DMS53 (cell line): ENCODE measurements around the gene ZNF484.
"Not testable (repeated sequence)": the region's sequence is repeated elsewhere in the genome, so short reads cannot be mapped to it uniquely, and the experiment has no call there.

Experiments used
- DNase-seq: peaks from one replicate; lab custom pipeline; 2025; lab: John Stamatoyannopoulos, UW

ZNF484 gene

DNA sequence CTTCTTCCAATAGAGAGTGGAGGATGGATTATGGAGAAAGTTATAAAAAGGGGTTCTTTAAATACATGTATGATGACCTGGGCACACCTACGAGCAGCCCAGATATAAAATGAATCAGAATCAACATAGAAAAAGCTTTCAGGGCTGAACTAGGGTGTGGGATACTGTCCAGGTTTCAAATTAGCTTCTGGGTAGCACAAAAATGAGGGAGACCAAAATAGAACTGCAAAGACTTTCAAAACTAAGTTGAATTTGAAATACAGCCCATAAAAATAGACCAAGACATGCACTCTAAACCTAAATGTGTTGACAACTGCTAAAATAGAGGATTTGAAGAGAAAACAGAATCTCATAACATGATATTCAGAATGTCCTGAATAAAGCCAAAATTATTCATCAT, 17.0 kb downstream of the ZNF484 start:
- no peak for DNase-seq

DNA sequence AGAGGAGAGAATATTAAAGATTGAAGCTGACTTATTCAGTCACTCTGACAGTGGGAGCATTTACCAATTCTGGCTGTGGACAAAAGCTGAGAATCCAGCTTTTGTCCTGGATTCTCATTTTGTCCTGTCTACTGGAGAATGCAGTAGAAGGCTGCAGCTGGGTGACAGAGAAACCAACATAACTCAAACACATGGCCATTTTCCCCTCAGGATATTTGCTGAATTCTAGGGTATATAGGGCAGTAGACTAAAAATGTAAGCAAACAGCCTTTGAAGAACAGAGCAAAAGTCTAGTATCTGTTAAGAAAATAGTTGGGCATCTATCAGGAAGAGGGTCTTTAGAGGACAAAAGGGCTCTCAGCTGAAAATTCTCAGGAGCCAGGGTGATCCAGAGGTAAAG, 20.6 kb downstream of the ZNF484 start:
- DNase-seq, result no peak

DNA sequence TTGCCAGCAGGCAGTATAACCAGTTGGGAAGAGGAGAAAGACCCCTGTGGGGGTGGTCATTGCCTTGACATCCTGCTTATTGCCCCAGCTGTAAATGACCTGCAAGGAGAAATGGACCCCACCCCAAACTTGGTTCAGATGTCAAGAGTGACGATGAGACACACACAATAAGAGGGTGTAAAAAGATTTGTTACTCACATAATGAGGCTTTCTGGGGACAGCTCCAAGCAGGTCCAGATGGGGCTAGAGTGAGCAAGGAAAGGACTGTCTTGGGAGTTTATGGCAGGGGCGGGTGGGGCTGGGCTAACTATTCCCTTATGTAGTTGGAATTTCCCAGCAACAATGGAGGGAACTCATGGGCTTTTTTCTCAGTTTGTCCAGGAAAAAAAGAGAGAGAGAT, 24.1 kb downstream of the ZNF484 start:
- DNase-seq, result no peak

DNA sequence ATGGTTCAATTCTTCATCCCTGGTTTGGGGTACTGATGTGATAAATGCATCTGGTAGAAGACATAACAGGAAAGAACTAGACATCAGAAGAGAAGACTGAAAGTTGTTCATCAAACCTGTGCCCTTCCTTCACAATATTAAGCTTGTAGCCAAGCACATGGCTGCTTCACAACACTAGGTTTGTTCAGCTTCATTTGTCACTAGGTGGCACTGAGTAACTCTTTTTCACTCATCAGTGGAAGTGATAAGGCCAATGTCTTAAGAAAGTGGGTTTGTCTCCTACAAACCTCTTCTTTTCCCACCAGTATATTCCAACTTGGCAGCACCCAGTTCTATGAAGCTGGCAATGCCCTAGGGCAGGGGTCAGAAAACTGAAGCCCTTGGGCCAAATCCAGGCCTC, 26.9 kb downstream of the ZNF484 start:
- DNase-seq, result no peak

DNA sequence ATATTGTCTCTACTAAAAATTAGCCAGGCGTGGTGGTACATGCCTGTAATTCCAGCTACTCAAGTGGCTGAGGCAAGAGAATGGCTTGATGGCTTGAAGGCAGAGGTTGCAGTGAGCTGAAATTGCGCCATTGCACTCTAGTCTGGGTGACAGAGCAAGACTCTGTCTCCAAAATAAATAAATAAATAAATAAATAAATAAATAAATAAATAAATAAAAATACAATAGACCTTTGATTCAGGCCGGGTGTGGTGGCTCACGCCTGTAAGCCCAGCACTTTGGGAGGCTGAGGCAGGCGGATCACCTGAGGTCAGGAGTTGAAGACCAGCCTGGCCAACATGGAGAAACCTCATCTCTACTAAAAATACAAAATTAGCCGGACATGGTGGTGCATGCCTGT, 29.1 kb downstream of the ZNF484 start:
- not testable (repeated sequence) for DNase-seq

DNA sequence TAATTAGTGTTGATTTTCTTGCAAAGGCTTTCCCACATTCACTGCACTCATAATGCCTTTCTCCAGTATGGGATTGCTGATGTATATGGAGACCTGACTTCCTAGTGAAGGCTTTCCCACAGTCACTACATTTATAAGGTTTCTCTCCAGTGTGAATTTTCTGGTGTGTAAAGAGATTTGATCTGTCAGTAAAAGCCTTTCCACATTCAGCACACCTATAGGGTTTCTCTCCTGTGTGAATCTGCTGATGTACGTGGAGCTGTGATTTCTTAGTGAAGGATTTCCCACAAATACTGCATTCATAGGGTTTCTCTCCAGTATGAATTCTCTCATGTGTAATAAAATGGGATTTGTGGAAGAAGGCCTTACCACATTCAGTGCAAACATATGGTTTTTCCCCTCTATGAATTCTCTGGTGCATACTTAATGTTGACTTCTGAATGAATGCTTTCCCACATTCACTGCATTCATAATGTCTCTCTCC, 31.1 kb downstream of the ZNF484 start:
- DNase-seq, result peak; percentile 2

DNA sequence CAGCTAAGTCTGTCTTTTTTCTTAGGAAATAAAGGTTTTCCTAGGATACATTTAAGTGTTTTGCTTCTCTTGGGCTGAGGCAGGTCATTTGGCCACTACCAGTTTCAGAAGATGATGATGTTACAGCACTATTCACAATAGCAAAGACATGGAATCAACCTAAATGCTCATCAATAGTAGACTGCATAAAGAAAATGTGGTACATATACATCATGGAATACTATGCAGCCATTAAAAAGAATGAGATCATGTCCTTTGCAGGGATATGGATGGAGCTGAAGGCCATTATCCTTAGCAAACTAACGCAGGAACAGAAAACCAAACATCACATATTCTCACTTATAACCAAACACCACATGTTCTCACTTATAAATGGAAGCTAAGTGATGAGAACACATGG, 39.4 kb downstream of the ZNF484 start:
- not testable (repeated sequence) for DNase-seq

DNA sequence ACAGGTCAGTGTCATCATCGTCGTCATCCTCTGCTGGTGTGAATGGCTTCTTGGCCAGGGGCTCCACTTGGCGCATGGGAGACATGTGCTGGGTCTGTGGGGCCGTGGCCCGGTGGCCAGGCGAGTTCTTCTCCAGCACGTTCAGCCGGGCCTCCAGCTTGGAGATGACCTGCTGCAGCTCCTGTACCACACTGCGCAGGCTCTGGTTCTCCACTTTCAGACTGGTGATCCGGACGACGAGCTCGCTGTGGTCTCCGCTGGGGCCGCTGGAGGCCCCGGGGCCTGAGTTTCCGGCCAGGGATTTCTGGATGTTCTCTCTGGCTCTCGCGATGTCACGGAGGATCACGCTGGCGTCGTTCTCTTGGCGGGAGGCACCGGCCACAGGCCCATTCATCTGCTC, 40.6 kb downstream of the ZNF484 start:
- DNase-seq, result no peak

DNA sequence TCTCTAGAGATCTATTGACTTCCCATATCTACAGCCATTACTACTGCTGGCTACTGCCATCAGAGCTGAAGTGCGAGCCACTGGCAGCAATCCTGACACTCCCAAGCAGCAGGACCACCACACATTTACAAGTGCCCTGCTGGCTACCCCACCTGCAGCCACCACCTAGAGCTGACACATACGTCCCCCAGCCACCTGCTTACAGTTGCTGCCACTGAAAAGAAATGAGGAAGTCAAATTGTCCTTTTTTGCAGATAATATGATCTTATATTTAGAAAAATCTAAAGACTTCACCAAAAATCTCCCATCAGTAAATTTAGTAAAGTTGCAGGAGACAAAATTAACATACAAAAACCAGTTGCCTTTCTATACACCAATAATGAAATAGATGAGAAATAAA, 48.4 kb downstream of the ZNF484 start:
- DNase-seq, result no peak

DNA sequence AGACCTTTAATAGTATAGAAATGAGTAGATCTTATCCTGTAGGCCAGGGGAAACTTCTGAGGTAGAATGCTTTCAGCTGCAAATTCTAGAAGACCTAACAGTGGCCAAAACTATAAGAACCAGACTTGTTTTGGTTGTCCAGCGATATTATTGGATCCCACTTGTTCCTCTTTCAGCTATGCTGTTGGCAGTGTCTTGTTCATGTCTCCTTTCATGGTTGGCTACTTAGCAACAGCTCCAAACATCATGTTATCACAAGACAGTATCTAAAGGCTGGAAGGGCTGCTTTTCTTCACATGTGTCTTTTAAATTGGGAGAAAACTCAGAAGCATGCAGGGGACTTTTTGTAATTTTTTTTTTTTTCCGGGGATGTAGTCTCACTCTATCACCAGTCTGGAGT, 52.8 kb downstream of the ZNF484 start:
- not testable (repeated sequence) for DNase-seq

DNA sequence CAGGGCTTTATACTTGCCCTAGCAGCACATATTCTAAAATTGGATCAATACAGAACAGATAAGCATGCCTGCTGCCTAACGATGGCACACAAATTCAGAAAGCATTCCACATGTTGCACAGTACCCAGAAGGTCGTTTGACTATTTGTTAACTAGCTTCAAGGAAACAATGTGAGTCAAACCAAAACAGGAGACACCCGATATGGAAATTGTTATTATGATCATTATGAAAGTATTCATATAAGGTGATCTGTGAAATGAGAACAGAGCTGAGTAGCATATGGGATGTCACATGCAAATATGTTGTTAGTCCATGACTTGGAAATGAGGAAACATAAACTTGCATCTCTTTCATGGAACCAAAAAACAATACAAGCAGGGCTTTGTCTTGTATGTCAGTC, 56.9 kb downstream of the ZNF484 start:
- DNase-seq, result no peak

DNA sequence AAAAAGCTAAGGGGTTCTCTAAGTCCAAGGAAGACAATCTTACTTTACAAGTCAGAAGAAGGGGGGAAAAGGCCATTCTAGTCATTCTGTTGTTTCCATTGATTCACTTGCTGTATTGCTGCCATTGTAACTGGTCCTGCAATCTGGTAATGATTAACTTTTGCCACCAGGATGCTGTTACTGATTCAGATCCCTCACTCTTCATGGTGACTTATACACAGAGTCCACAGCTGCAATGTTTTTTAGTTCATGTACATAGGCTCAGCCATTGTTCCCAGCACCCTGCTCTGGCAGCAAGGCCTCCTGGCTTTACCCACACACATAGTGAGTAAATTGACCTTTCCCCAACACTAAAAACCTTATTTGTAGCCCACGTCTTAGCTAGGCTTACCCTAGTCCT, 57.9 kb downstream of the ZNF484 start:
- DNase-seq, result peak; percentile 80

DNA sequence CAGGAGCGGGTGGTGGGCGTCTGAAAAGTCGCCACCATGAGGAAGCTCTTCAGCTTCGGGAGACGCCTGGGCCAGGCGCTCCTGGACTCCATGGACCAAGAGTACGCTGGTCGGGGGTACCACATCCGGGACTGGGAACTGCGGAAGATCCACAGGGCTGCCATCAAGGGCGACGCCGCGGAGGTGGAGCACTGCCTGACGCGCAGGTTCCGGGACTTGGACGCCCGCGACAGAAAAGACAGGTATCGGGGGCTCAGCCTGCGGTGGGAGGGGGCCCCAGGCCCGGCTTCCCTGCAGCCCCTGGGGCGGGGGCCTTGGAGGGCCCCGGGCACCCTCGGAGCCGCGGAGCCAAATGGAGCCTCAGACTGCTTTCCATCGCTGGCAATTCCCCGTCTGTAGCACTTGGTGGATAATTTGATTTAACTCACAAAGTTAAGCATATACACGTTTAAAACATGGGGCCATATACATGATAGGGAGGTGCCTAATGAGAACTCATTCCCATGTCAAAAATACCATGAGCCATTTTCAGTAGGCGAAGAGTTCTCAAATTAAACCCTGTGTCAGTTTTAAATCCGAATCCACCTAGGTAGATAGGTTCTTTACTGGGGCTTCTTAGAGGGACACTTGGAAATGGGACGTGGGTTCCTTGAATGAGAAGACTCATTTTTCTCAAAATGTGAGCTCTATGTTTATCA, 68.1 kb downstream of the ZNF484 start:
- peak; percentile 51 for DNase-seq

DNA sequence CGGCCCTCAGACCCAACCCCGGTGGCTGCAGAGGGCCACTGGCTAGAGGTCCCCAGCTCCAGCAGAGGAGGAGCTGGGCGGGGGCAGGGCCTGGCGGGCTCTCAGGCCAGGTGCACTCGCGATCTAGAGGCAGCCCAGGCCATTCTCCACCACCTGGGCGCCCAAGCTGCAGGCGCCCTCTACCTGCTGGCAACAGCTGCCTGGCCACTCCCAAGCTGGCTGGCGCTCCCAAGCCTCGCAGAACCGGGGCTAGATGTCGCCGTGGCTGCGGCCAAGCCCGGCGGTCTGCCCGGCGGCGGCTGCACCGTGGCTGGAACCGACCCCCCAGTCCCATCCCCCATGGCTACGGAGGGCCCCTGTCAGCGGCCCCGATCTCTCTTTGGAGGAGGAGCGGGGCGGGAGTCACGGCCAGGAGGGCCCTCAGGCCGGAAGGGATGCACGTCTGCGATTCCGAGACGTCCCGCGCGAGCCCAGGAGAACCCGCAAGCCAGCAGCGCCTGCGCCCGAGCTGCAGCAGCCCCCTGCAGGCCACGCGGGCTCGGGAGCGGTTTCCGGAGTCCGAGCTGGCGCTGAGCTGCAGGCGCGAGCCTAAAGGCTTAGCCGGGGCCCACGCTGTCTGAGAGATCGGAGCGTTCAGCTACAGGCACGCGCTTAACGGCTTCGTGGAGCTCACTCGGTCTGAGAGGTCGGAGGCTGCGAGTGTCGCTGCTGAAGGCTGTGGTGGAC, 68.9 kb downstream of the ZNF484 start:
- peak; percentile 93 for DNase-seq

DNA sequence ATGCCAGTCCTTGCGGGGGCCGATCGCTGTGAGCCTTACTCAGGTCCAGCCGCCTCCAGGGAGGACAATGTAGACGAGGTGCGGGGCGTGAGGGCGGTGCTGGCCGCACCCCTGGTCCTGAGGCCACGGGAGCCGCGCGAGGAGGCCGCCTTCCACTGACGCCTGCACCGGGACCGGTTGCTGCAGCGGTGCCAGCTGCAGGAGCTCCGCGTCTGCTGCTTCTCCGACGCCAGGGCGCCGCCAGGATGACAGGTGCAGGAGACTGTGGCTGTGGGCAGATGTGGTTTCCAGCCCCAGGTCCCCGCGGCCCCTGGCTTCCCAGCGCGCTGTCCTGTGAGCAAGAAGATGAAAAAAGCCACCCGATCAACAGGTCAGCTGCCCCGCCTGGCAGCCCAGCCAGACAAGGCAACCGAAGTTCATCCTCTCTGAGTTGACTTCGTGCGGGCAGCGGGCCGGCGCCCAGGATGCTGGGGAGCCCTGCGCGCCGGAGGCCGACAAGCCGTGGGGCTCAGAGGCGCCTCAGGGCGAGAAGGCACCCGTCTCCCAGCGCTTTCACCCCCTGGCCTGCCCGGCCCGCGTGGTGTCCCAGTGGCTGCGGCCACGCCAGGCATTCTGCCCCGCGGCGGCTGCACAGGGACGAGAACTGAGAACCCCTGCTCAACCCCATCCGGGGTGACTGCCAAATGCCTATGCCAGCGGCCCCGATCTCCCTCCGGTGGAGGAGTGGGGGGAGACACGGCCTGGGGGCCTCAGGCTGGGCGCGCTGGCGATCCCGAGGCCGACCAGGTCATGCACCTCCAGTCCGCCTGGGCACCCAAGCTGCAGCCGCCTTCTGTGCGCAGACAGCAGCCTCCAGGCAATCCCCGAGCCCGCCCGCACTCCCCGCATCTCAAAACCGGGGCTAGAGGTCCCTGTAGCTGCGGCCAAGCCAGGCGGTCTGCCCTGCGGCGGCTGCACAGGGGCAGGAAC, 69.8 kb downstream of the ZNF484 start:
- peak; percentile 69 for DNase-seq

DNA sequence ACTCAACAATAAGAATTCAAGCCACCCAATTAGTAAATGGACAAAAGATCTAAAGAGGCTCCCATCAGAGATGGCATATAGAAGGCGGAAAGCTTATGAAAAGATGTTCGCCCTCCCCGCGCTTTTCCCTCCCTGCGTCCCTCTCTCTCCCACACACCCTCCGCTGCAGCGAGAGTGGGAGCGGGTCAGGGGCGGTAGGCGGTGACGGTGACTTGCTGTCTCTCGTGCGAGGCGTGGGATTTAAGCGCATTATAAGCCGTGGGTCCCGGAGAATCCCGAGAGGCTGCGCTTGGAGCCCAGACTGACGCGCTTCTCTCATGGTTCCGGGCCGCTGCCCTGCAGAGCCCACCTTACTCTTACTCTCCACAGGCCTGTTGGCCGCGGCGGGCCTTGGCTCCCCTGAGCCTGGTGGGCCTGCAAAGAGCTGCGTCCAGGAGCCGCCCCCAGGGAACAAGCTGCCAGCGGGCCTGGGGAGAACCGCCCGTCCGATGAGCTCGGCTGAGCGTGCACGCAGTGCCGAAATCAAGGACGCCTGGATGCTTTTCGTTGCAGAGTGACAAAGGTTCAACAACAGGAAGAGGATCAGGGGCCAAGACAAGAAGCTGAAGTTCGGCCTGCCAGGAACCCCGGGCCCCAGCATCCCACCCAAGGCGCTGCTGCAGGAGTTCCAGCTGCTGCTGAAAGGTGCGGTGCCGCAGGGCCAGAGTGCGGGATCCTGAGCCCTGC, 70.6 kb downstream of the ZNF484 start:
- DNase-seq, result peak; percentile 52

DNA sequence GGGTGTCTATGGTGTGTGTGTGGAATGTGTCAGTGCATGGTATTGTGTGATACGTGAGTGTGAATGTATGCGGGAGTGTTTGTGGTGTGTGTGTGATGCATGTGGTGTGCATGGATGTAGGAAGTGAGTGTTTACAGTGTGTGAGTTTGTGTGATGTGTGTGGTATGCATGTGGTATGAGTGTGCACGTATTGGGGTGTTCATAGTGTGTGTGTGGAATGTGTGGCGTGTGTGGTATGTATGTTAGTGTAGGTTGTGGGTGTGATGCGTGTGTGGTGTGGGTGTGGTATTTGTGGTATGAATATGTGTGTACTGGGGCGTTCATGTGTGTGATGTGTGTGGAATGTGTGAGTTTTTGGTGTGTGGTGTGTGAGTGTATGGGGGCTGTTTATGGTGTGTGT, 73.1 kb downstream of the ZNF484 start:
- DNase-seq, result no peak

DNA sequence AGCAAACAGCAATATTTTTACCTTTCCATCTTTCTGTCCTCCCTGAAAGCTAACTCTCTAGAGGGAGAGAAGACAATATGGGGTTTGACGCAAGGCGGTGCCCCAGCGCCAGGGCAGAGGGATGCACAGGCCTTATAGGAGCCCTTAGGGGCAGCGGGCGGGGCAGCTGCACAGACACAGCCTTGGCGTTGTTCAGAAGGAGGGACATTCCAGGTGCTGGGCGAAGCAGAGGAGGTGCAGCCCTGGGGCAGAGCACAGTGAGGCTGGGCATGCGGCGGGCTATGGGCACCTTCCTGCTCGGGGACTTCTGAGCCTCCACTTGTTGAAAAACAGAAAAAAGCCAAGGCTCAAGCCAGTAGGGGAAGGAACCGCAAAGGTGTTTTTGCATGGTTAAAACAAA, 79.5 kb downstream of the ZNF484 start:
- DNase-seq, result no peak

DNA sequence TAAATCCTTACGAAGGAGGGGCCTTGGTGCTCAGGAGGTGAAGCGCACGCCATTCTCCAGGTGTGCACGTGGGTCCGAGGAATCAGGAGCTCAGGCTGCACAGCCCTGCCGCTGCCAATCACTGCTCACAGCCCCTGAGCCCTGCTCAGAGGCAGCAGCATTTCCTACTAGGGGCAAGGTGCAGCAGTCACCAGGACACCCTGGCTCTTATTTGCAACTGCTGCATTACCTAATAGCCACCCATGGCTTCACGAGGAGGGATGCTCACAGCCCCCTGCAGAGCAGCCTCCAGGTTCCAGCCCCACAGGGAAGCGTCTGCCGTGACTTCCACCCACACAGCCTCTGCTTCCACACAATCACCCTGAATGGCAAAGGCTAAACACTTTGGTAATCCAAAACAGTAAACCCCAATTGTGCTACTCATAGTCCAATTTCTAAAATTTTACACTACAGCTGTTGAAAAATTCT, 81.5 kb downstream of the ZNF484 start:
- not testable (repeated sequence) for DNase-seq

DNA sequence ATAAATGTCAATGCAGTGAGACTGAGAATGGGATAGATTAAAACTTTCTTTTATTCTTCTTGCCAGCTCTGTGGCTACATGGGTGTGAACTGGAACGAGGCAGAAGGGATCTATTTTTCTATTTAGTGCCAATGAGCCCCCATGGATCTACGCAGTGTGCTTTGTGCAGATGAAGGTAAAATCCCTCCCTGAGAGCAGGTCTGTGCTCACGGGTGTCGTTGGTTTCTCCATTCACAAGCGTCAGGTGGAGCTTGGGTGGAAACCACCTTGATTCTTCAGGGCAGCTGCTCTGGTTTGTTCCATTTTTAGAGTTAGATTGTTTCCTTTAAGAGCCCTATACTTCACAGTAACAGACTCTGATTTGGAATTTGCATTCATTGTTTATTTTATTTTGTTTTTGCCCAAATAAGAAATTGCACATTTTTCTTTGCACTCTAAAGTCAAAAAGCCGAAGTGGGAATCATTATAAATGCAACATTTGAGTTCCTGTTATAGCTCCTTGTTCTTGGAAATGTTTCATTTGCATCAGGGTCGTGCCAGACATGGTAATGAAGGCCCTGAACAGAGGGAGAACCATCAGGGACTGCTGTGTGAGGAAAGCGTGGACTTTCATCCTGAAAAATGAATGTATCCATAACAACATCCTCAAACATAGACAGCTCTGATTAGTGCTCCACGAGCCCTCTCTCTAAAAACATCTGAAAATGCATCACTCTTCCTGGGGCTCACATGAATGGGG, 82.1 kb downstream of the ZNF484 start:
- no peak for DNase-seq
